CD4-positive, alpha-beta T cell (primary cell): Measurements from ENCODE around the gene VASP. TPM values are rescaled to one million over a fixed set of nuclear protein-coding genes. Genes with fewer than 3 reads are reported as not detected.

Experiments used
- ATAC-seq: fragments of 200-7000 bp; cut with Tn5 transposase; one replicate; pipeline ENCODE4 v1.10.0; 2022; ENCODE audit warnings: mild to moderate bottlenecking; ENCODE audit not compliant: poor library complexity
- CTCF ChIA-PET: fragments of 350-600 bp; sonication (Branson Sonifier 250); formaldehyde crosslinking; loops from one replicate; lab custom pipeline; 2021; ENCODE audit warnings: antibody characterized with exemption, inconsistent platforms; lab: Charles Lee
- POLR2A ChIA-PET: fragments of 350-600 bp; sonication (Branson Sonifier 250); formaldehyde crosslinking; loops from one replicate; lab custom pipeline; 2021; ENCODE audit warnings: antibody characterized with exemption, inconsistent platforms; lab: Charles Lee
- DNase-seq, 14 experiments: peaks; one replicate each; pipeline ENCODE4 v3.0.0-alpha.2; 2013 to 2020; ENCODE audit warnings: mixed read lengths in 2 of 14
- H3K27ac ChIP-seq, 2 donors: one replicate each; pipeline versions ENCODE4 v1.5.1 to v1.7.0; 2013; ENCODE audit warnings: low read length in 2 of 2, low read depth in 1 of 2, mild to moderate bottlenecking in 1 of 2
- H3K27me3 ChIP-seq, 2 experiments: 1 replicate in 1 of 2; 2 replicates in 1 of 2; pipeline versions ENCODE4 v1.6.1 to v1.7.0; 2013; ENCODE audit warnings: low read length in 2 of 2, control low read depth in 1 of 2, mild to moderate bottlenecking in 1 of 2, moderate library complexity in 1 of 2; ENCODE audit not compliant: insufficient read depth in 2 of 2, control insufficient read depth in 1 of 2
- H3K36me3 ChIP-seq: one replicate; pipeline ENCODE4 v1.6.1; 2013; ENCODE audit warnings: low read length, control low read depth; ENCODE audit not compliant: insufficient read depth
- H3K4me1 ChIP-seq: one replicate; pipeline ENCODE4 v1.6.1; 2013; ENCODE audit warnings: low read length, control low read depth; ENCODE audit not compliant: insufficient read depth
- H3K4me3 ChIP-seq: one replicate; pipeline ENCODE4 v1.5.1; 2013; ENCODE audit warnings: mild to moderate bottlenecking, low read length, moderate library complexity
- H3K9me3 ChIP-seq, 2 experiments: 1 replicate in 1 of 2; 2 replicates in 1 of 2; pipeline versions ENCODE4 v1.6.1 to v1.7.0; 2013; ENCODE audit warnings: low read length in 2 of 2, mild to moderate bottlenecking in 2 of 2, control low read depth in 1 of 2, moderate library complexity in 1 of 2; ENCODE audit not compliant: control insufficient read depth in 1 of 2, insufficient read depth in 1 of 2
- H3K27ac Mint-ChIP-seq: one replicate; pipeline ENCODE4 v1.8.0; 2020; ENCODE audit warnings: mixed read lengths
- H3K27me3 Mint-ChIP-seq: one replicate; pipeline ENCODE4 v1.8.0; 2021; ENCODE audit warnings: mixed read lengths
- H3K36me3 Mint-ChIP-seq: one replicate; pipeline ENCODE4 v1.8.0; 2021; ENCODE audit warnings: low read depth, mixed read lengths
- H3K4me1 Mint-ChIP-seq: one replicate; pipeline ENCODE4 v1.8.0; 2021; ENCODE audit warnings: low read depth, mixed read lengths
- H3K4me3 Mint-ChIP-seq: one replicate; pipeline ENCODE4 v1.8.0; 2020; ENCODE audit warnings: mild to moderate bottlenecking, mixed read lengths
- H3K9me3 Mint-ChIP-seq: one replicate; pipeline ENCODE4 v1.8.0; 2020; ENCODE audit warnings: mixed read lengths
- CTCF ChIP-seq: fragments of 200-600 bp; IDR thresholded peaks from one replicate; pipeline ENCODE4 v1.8.0; 2022; ENCODE audit warnings: antibody characterized with exemption, mild to moderate bottlenecking
- intact Hi-C, 2 experiments: fragments of 100-400 bp; cut with DNase I in 1 of 2; cut with micrococcal nuclease in 1 of 2; formaldehyde crosslinking; loops; one replicate each; pipeline versions ENCODE4 v1.15.1 to v1.9.0; 2023 to 2025; cut with DNase I, micrococcal nuclease
- total RNA-seq, 174 experiments: library from RNA in 2 of 174; stranded (reverse) in 2 of 174; gene quantifications; one replicate each; pipeline ENCODE4 v1.2.3 and lab custom pipeline; 2021 to 2026

Gene VASP
- total RNA-seq, 2 experiments from 2014 or later: 49.9 to 55.5 TPM

GRCh38 chr19:45496349-45496953 lies 10.8 kb upstream of the VASP start:
- intact Hi-C loops: no loop called here

GRCh38 chr19:45497791-45498190 lies 9.5 kb upstream of the VASP start:
- H3K4me1 Mint-ChIP-seq: peaks cover 43% of the 10 kb centered on the region
- no peaks in the 10 kb centered on the region for H3K9me3 Mint-ChIP-seq
- Histone ChIP-seq H3K9me3 (peaks cover 0 to 10% of the 10 kb centered on the region in 2 experiments), H3K27ac (no peak overlapping the region), H3K27me3 (peaks cover 15 to 19% of the 10 kb centered on the region in 2 experiments), H3K36me3 (peaks cover 3% of the 10 kb centered on the region), H3K4me3 (no peak overlapping the region), H3K4me1 (peaks cover 62% of the 10 kb centered on the region)
- H3K4me3 Mint-ChIP-seq: peak overlapping the region; percentile 87
- no peaks in the 10 kb centered on the region for H3K36me3 Mint-ChIP-seq
- CTCF ChIA-PET: interaction anchor here (1.0 to 5.1 kb wide), 3 partner anchors 12 to 61 kb away, joined by 3 to 32 read pairs (median 8); no protein-coding TSS in a partner anchor
- H3K27ac Mint-ChIP-seq: peak overlapping the region; percentile 79
- DNase-seq (peak in 1 of 14 experiments; percentile 49), ATAC-seq (no peak)
- intact Hi-C loops: loop anchor here (1.0 to 2.0 kb wide), 2 partner anchors 9 to 13 kb away; no protein-coding TSS in a partner anchor
- POLR2A ChIA-PET: interaction anchor here (1.3 to 2.5 kb wide), 4 partner anchors 11 to 144 kb away, joined by 3 to 12 read pairs (median 9); no protein-coding TSS in a partner anchor
- peaks cover 22% of the 10 kb centered on the region for H3K27me3 Mint-ChIP-seq
- no peak for TF ChIP-seq CTCF

More at GRCh38 chr19:45496349-45496953, 10.8 kb upstream of the VASP start:
- Mint-ChIP-seq H3K4me1 (peaks cover 43% of the 10 kb centered on the region), H3K27me3 (peaks cover 33% of the 10 kb centered on the region), H3K27ac (no peak overlapping the region), H3K9me3 (no peaks in the 10 kb centered on the region), H3K36me3 (no peaks in the 10 kb centered on the region), H3K4me3 (peak overlapping the region; percentile 81)
- peaks cover 23 to 25% of the 10 kb centered on the region in 2 experiments for H3K27me3 ChIP-seq
- peak in 9 of 14 experiments; percentile 28 to 74 (median 50) for DNase-seq
- POLR2A ChIA-PET: interaction anchor here (0.6 to 2.5 kb wide), 7 partner anchors 12 to 147 kb away, joined by 3 to 11 read pairs (median 5); no protein-coding TSS in a partner anchor
- peak; percentile 28 for ATAC-seq
- CTCF ChIA-PET: interaction anchor here (1.0 to 5.1 kb wide), 6 partner anchors 10 to 146 kb away, joined by 4 to 32 read pairs (median 5); no protein-coding TSS in a partner anchor
- peaks cover 66% of the 10 kb centered on the region for H3K4me1 ChIP-seq
- H3K27ac ChIP-seq: no peak overlapping the region
- H3K9me3 ChIP-seq: peaks cover 0 to 13% of the 10 kb centered on the region in 2 experiments
- peaks cover 3% of the 10 kb centered on the region for H3K36me3 ChIP-seq
- no peak for TF ChIP-seq CTCF
- H3K4me3 ChIP-seq: peak overlapping the region; percentile 65

- intact Hi-C loops: loop anchor here in 1 of 2 experiments (2.0 kb wide), 1 partner anchor 14 kb away; no protein-coding TSS in a partner anchor
- ATAC-seq: peak; percentile 58
- POLR2A ChIA-PET: interaction anchor here (0.7 to 2.2 kb wide), 8 partner anchors 10 to 219 kb away, joined by 3 to 12 read pairs (median 4); no protein-coding TSS in a partner anchor
These were observed 8.7 kb upstream of the VASP start, which contains the start of gene PPM1N for GRCh38 chr19:45498411-45499195. Gene PPM1N, plus strand, starts transcription at chr19:45498443. Its CDS starts 30 bp downstream, at chr19:45498473.

More at GRCh38 chr19:45498411-45499195, 8.7 kb upstream of the VASP start, which contains the start of gene PPM1N:
- H3K9me3 Mint-ChIP-seq: no peaks in the 10 kb centered on the region
- CTCF ChIA-PET: interaction anchor here (0.9 to 5.1 kb wide), 3 partner anchors 13 to 144 kb away, joined by 3 to 32 read pairs (median 8); no protein-coding TSS in a partner anchor
- peak; percentile 35 for TF ChIP-seq CTCF
- Histone ChIP-seq H3K36me3 (peaks cover 3% of the 10 kb centered on the region), H3K9me3 (peaks cover 0 to 6% of the 10 kb centered on the region in 2 experiments), H3K4me3 (peak within 1 kb of the TSS; percentile 47), H3K27ac (peak within 1 kb of the TSS in 1 of 2 donors; percentile 29), H3K4me1 (peaks cover 54% of the 10 kb centered on the region), H3K27me3 (peaks cover 9 to 13% of the 10 kb centered on the region in 2 experiments)
- H3K4me1 Mint-ChIP-seq: peaks cover 36% of the 10 kb centered on the region
- H3K27me3 Mint-ChIP-seq: peaks cover 15% of the 10 kb centered on the region
- peak within 1 kb of the TSS; percentile 87 for H3K4me3 Mint-ChIP-seq
- peak; percentile 42 to 87 (median 64) for DNase-seq
- peak within 1 kb of the TSS; percentile 79 for H3K27ac Mint-ChIP-seq
- H3K36me3 Mint-ChIP-seq: no peaks in the 10 kb centered on the region
